HepG2 (cell line): ENCODE results near the gene POLR2M. TPM values are rescaled to one million over a fixed set of nuclear protein-coding genes. Genes with fewer than 3 reads are reported as not detected.

ENCODE experiments used
- BHLHE40 ChIP-seq: IDR thresholded peaks from 2 replicates; pipeline ENCODE4 v1.6.1; 2011; ENCODE audit warnings: low read length, improper control_type of control experiment
- IKZF4 ChIP-seq: sonication (generic); formaldehyde crosslinking; IDR thresholded peaks from 2 replicates; pipeline ENCODE4 v1.5.1; 2020; ENCODE audit warnings: borderline replicate concordance, mild to moderate bottlenecking, low read depth, missing genetic modification reagents; ENCODE audit errors: not compliant biosample characterization
- LBX2 ChIP-seq: sonication (generic); formaldehyde crosslinking; IDR thresholded peaks from 2 replicates; pipeline ENCODE4 v1.5.0; 2020; ENCODE audit warnings: missing genetic modification reagents, mild to moderate bottlenecking, borderline replicate concordance
- NCOA5 ChIP-seq: sonication (generic); formaldehyde crosslinking; IDR thresholded peaks from 2 replicates; pipeline ENCODE4 v1.4.0; 2020; ENCODE audit warnings: missing genetic modification reagents
- TEAD2 ChIP-seq: sonication (generic); formaldehyde crosslinking; IDR thresholded peaks from 2 replicates; pipeline ENCODE4 v1.9.0; 2021; ENCODE audit warnings: missing genetic modification reagents
- TFE3 ChIP-seq: IDR thresholded peaks from 2 replicates; pipeline ENCODE4 v1.6.1; 2016
- THAP8 ChIP-seq: sonication (generic); formaldehyde crosslinking; IDR thresholded peaks from 2 replicates; pipeline ENCODE4 v1.5.1; 2020; ENCODE audit warnings: missing genetic modification reagents, mild to moderate bottlenecking, borderline replicate concordance
- ZBTB34 ChIP-seq: sonication (generic); formaldehyde crosslinking; IDR thresholded peaks from 2 replicates; pipeline ENCODE4 v1.8.0; 2022; ENCODE audit warnings: mild to moderate bottlenecking, missing genetic modification reagents
- ZNF572 ChIP-seq: sonication (generic); formaldehyde crosslinking; IDR thresholded peaks from 2 replicates; pipeline ENCODE4 v1.5.1; 2020; ENCODE audit warnings: mild to moderate bottlenecking, missing genetic modification reagents
- ZSCAN5A ChIP-seq: sonication (generic); formaldehyde crosslinking; IDR thresholded peaks from 2 replicates; pipeline ENCODE4 v1.8.0; 2022; ENCODE audit warnings: mild to moderate bottlenecking, missing genetic modification reagents, borderline replicate concordance
- polyA plus RNA-seq, 8 experiments: library from polyadenylated mRNA; depleted of rRNA in 3 of 8; stranded (reverse) in 7 of 8; unstranded in 1 of 8; fragments of >200 nt; fragmentation: Illumina TruSeq in 4 of 8; extraction: Trizol in 4 of 8; gene quantifications; 2 replicates each; pipeline versions ENCODE4 v1.2.1 to v1.2.3, GENCODE V29; 2011 to 2016; ENCODE audit warnings: low read depth in 4 of 8, missing spikeins in 1 of 8, mixed read lengths in 1 of 8; ENCODE audit not compliant: insufficient read depth in 1 of 8
- total RNA-seq, 5 experiments: library from RNA; depleted of rRNA; stranded (reverse); fragments of >200 nt; fragmentation: Illumina TruSeq; extraction: Trizol; gene quantifications; 2 replicates each; pipeline ENCODE4 v1.2.3, GENCODE V29; 2016; ENCODE audit warnings: low read depth in 1 of 5

Gene POLR2M
- total and polyA plus RNA-seq, 2 of the 13 experiments (the other 11 are each of a cell fraction or from before 2014, with no cell fraction given): 25.9 to 48.5 TPM

GRCh38 chr15:57705746-57706404, 639 bp upstream of the POLR2M start (continued):
- no peak for TF ChIP-seq ZBTB34 (CRISPR knock-in tag)
- TF ChIP-seq BHLHE40: no peak
- no peak for TF ChIP-seq NCOA5 (CRISPR knock-in tag)
- TF ChIP-seq ZSCAN5A (CRISPR knock-in tag): no peak
- no peak for TF ChIP-seq ZNF572 (CRISPR knock-in tag)
- no peak for TF ChIP-seq LBX2 (CRISPR knock-in tag)
- TF ChIP-seq THAP8 (CRISPR knock-in tag): no peak
- TF ChIP-seq IKZF4 (CRISPR knock-in tag): no peak
- TF ChIP-seq TEAD2 (CRISPR knock-in tag): no peak
- no peak for TF ChIP-seq TFE3 (CRISPR knock-in tag)
